ENCODE results near the gene TOMM20L.
"Not testable (repeated sequence)": the region's sequence is repeated elsewhere in the genome, so short reads cannot be mapped to it uniquely, and the experiment has no call there.

TOMM20L gene

DNA sequence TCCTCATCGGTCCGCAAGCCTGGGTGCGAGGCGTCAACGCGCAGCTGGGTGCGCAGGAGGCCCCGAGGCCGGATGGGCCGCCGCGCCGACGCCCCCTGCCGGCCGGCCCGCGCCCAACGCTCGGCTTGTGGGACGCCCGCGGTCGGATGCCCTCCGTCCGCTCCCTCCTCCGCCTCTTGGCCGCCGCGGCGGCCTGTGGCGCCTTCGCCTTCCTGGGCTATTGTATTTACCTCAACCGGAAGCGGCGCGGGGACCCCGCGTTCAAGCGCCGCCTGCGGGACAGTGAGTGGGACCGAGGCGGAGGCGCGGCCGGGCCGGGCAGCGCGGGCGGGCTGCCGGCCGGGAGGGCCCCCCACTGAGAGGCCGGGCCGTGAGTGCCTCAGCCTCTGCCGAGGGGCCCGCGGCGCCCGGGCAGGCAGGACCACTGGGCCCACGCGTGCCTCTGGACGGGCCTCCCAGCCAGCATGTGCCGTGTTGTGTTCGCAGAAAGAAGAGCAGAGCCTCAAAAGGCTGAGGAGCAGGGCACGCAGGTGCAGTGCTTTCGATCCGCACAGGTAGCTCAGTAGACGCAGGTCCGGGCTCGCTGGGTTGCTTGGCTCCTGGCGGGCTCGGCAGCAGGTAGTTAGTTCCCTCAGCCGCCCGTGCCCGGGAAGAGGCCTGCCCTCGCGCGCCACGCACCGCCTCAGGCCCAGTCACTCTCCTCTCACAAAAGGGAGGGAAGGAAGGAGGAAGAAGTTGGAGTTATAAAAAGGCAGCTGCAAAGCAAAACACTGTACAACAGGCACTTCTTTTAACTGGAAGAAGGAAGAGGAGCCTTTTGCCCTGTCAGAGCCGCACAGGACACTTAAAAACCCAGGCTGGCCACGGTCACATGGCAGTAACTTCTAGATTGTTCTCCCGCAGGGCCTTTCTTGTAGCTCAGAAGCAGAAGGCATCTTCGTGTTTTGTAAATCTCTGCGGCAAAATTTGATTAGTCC lies at the start of gene TOMM20L:
Gene TOMM20L, plus strand, starts transcription at position 119 of the 977 bp plus-strand sequence. Its CDS starts 28 bp downstream, at position 147.
- peak; percentile 26 to 59 for DNase-seq (ENCODE audit: extremely low read depth in 1 of 2, low read depth in 1 of 2)

DNA sequence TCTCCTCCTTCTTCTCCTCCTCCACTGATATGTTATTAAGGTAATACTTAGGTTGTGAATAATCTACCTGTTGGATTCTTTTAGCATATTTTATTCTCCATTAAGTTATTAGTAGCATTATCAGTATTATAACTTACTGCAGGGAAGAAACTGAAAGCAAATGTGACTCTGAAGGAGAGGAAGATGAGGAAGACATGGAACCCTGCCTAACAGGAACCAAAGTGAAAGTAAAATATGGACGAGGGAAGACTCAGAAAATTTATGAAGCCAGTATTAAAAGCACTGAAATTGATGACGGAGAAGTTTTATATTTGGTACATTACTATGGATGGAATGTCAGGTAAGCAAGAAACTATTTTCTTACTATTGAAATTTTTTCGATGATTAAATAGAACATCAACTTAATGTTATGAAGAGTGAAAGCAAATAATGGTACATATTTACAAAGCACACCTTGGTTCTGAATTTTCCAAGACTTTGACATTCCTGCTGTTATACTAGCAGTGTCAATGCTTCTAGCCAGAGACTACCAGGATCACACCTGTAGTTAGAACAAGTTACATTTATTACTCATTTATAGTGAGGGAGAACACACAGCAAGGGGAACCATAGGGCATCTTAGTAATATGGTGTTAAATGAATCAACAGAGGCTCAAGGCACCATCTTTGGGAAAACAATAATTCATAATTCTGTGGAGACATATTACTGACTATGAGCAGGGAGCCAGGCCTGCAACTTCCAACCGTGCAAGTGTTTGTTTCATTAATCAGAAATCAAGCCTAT lies 42.0 kb upstream of the TOMM20L start:
- DNase-seq (ENCODE audit: extremely low read depth in 1 of 2, low read depth in 1 of 2), result no peak

DNA sequence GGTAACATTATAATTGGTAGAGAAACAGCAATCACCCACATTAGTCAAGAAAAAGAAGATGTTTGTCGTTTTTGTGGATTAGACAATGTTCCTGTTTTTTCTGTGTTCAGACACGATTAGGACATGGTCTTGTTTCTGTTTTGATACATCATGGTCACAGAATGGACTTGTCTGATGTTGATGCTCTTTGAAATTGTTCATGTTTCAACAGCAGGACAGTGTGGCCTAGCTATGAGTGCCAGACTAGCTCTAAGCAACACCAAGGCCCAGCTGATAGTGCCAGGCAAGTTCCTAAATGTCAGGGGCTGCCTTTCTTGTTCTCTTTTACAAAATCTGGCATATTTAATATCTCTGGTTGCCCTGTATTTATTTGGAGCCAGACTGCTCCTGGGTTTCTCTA lies 40.9 kb upstream of the TOMM20L start:
- no peak for DNase-seq (ENCODE audit: extremely low read depth in 1 of 2, low read depth in 1 of 2)

DNA sequence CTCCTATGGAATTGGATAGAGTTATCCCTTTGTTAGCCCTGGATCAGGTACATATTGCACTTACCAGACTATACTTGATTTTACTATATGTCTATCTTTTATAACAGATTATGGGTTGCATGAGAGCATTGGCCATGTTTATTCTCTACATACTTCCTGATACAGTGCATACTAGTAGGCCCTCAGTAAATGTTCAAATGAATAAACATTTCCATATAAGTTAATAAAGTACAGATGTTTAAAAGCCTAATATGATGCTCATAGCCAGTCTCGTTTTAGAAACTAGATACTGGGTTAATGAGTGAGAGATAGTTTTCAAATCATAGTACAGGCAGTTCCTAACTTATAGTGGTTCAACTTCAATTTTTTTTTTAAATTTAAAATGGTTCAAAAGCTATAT lies 39.5 kb upstream of the TOMM20L start:
- no peak for DNase-seq (ENCODE audit: extremely low read depth in 1 of 2, low read depth in 1 of 2)

DNA sequence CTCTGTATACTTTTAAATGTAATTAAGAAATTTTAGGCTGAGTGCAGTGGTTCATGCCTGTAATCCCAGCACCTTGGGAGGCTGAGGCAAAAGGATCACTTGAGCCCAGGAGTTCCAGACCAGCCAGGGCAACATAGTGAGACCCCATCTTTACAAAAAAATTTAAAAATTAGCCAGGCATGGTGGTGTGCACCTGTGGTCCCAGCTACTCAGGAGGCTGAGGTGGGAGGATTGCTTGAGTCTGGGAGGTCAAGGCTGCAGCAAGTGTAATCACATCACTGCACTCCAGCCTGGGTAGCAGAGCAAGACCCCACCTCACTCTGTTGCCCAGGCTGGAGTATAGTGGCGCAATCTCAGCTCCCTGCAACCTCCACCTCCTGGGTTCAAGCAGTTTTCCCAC lies 33.5 kb upstream of the TOMM20L start:
- DNase-seq (ENCODE audit: extremely low read depth in 1 of 2, low read depth in 1 of 2), result not testable (repeated sequence)

DNA sequence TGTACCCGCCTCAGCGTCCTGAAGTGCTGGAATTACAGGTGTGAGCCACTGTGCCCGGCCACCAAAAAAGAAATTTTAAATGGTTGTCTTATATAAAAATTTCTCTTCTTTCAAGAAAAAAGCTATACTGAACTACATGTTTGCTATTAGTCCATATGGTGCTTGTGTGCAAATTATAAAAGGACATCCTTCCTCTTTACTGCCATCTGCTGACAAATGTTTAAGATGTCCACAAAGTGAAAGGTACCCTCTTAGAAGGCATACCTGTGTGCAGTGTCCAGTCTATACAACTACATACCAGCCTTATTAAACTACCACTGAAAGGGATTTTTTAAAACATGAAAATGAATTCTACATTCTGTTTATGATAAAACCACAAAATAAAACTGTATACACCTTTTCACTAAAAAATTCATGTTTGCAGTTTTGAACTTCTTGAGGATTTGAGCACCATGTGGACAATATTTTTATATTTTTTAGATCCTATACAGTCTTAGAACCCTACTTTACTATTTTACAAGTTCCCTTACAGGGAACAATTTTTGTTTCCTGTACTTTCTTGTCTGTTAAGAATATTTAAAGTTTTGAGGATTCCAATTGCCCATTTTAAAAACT lies 32.8 kb upstream of the TOMM20L start:
- no peak for DNase-seq (ENCODE audit: extremely low read depth in 1 of 2, low read depth in 1 of 2)

DNA sequence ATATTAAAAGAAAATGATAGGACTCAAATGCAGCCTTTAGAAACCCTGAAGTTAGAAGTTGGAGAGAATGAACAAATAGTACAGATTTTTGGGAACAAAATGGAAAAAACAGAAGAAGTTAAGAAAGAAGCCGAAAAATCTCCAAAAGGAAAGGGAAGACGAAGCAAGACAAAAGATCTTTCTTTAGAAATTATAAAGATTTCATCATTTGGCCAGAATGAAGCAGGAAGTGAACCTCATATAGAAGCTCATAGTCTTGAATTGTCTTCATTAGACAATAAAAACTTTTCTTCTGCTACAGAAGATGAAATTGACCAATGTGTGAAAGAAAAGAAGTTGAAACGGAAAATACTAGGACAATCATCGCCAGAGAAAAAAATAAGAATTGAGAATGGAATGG lies 31.4 kb upstream of the TOMM20L start:
- DNase-seq (ENCODE audit: extremely low read depth in 1 of 2, low read depth in 1 of 2), result no peak

DNA sequence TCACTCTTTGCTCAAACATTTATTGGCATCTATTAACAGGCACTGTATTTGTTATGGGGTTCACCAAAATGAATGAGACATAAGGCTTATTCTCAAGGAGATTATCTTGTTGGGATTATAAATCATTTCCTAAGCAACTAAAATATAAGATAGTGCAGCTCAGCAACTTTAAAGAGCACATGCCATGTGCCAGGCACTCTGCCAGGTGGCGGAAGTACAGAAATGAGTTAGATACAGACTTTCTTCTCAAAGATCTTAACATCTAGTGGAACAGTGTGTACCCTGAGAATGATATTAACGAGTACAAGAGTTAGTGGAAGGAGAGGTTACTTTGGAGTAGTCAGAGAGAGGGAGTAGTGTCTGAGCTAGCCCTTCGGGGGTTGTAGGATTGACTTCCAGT lies 28.4 kb upstream of the TOMM20L start:
- no peak for DNase-seq (ENCODE audit: extremely low read depth in 1 of 2, low read depth in 1 of 2)

DNA sequence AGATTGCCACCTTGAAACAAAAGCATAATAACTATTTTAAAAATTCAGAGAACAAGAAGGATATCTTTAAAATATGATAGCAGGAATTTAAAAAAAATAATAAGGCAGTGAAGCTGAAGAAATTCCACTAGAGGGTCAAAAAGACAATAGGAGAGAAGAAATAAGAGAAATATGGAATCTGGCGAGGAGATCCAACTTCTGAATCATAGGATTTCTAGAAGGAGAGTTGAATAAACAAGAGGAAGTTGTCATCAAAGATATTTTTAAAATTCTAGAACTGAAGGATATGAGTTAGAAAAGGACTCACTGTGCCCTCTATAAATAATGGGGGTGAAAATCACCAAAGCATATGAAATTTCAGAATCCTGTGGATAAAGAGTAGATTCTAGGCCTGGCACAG lies 26.8 kb upstream of the TOMM20L start:
- no peak for DNase-seq (ENCODE audit: extremely low read depth in 1 of 2, low read depth in 1 of 2)

DNA sequence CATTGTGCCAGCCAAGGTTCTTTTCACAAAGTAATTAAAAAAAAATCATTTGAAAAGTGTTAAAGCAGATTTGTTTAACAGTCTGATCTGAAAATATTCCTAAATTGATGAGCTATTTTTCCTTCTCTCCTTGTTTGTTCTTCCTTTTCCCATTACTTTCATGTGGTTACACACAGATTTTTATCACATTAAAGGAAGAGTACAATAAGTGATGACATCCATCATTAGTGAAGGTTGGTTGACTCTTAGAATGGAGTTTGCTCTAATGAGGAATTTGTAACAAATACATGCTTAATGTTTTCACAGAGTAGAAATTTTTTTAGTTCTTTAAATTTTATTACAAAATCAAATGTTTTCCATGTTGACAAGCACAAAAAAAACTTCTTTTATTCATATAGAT lies 18.9 kb upstream of the TOMM20L start:
- no peak for DNase-seq (ENCODE audit: extremely low read depth in 1 of 2, low read depth in 1 of 2)

DNA sequence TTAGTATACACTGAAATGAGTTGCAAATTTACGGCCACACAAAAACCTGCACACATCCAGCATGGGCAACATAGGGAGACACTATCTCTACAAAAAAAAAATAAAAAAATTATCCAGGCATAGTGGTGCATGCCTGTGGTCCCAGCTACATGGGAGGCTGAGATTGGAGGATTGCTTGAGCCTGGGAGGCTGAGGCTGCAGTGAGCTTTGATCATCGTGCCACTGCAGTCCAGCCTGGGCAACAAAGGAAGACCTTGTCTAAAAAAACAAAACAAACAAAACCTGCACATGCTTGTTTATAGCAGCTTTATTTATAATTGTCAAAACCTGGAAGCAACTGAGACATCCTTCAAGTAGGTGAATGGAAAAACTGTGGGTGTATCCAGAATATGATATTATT lies 4.9 kb upstream of the TOMM20L start:
- no peak for DNase-seq (ENCODE audit: extremely low read depth in 1 of 2, low read depth in 1 of 2)

DNA sequence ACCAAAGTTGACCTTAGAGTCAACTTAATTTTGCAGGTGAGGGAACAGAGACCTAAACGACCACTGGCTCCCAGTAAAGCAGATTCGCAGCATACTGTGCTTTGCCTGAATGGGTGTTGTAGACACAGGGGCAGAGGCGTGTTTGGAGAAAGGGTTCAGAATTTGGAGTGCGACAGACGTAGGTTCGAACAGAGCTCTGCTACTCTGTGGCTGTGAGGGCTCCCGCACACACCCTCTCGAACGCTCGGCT lies 243 bp upstream of the TOMM20L start:
- DNase-seq (ENCODE audit: extremely low read depth in 1 of 2, low read depth in 1 of 2), result no peak

DNA sequence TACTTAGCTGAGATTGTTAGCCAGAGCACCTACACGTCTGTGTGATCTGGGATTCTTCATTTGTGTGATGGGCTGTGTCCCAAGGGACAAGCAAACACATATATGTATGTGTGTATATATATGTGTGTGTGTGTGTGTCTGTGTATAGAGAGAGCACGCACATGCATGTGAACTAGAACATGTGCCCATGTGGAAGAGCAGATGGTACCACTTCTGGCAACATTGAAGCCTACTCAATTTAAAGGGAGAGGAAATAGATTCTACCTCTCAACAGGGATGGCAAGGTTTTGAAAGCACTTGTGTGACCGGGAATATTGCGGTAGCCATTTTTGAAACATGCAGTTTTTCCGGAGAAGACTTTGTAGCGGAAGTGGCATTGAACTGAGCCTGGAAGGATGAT lies 1.4 kb downstream of the TOMM20L start:
- no peak for DNase-seq (ENCODE audit: extremely low read depth in 1 of 2, low read depth in 1 of 2)

DNA sequence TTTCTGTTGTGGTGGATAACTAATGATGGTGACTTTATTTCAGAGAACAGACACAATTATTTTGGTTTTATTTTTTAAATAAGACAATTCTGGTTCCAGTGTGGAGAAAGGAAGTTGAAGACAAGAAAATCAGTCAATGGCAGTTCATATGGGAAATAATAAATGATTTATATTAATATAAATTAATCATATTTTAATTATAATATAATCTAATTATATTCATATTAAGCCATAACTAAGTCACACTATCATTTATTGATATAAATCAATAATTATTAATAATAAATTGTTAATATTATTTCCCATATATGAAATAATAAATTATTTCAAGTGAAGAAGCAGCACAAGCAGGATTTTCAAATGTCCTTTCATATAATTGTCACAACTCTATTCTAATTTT lies 2.8 kb downstream of the TOMM20L start:
- DNase-seq (ENCODE audit: extremely low read depth in 1 of 2, low read depth in 1 of 2), result no peak

DNA sequence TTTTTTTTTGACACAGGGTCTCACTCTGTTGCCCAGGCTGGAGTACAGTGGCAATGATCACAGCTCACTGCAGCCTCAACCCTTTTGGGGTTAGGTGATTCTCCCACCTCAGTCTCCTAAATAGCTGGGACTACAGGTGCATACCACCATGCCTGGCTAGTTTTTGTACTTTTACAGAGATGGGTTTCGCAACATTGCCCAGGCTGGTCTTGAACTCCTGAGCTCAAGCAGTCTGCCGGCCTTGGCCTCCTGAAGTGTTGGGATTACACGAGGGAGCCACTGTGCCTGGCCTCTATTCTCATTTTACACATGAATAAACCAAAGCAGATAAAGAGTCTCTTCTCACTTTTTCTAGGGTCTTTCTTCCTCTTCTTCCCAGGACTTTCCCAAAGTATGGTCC lies 3.2 kb downstream of the TOMM20L start:
- no peak for DNase-seq (ENCODE audit: extremely low read depth in 1 of 2, low read depth in 1 of 2)

DNA sequence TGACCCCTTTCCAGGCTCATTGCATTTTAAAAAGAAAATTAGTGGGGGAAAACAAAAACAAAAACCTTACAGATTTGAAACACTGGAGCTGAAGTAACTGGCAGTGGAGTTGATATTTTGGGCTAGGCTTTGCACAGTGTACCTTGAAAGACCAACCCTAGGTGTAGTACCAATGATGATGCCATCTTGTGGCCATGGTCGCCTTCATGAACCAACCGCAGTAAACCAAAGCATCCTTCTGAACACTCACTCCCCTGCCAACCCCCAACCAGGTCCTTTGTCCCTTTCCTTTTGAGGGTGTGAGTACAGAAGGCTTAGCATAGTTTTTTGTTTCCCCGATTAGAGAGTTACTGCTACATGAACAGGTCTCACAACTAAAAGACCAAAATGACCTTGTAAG lies 5.9 kb downstream of the TOMM20L start:
- DNase-seq (ENCODE audit: extremely low read depth in 1 of 2, low read depth in 1 of 2), result no peak

DNA sequence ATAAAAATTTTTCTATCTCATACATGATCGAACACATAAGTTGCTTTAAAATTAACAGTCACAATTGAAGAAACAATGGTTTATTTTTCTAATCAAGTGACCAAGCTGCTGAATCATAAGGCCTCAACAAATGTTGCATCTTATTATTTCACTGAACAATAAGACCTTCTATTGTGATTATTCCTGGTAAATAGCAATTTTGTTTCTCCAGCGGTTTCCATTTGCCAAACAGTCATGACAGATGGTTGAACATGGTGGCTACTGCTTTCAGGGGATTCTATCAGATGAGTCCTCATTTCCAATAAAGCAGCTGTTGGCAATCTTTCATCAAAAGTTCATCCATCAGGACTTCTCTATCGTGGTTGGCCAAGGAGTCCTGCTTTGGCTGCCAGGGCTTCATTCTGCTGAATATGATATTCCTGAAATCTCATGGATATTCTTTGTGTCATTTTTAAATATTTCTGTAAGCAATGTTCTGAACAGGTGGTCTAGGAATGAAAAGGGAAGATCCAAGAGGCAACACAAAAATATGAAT lies 13.0 kb downstream of the TOMM20L start:
- no peak for DNase-seq (ENCODE audit: extremely low read depth in 1 of 2, low read depth in 1 of 2)

DNA sequence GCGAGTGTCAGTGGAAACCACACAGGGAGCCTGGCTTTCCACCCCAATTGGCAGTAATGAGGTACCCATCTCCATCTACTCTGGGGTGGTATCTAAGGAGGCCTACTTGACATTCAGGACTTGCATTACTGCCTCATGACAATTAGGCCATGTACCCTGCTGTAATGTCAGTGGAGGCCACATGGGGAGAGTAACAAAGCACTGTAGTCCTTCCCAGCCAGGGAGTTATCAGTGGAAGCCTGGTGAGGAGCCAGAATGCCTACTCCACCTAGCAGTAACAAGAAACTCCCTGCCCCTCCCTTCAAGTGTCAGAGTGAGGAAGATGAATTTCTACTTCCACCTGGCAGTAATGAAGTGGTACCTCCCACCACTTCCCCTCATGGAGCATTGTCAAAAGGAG lies 19.1 kb downstream of the TOMM20L start:
- DNase-seq (ENCODE audit: extremely low read depth in 1 of 2, low read depth in 1 of 2), result no peak

DNA sequence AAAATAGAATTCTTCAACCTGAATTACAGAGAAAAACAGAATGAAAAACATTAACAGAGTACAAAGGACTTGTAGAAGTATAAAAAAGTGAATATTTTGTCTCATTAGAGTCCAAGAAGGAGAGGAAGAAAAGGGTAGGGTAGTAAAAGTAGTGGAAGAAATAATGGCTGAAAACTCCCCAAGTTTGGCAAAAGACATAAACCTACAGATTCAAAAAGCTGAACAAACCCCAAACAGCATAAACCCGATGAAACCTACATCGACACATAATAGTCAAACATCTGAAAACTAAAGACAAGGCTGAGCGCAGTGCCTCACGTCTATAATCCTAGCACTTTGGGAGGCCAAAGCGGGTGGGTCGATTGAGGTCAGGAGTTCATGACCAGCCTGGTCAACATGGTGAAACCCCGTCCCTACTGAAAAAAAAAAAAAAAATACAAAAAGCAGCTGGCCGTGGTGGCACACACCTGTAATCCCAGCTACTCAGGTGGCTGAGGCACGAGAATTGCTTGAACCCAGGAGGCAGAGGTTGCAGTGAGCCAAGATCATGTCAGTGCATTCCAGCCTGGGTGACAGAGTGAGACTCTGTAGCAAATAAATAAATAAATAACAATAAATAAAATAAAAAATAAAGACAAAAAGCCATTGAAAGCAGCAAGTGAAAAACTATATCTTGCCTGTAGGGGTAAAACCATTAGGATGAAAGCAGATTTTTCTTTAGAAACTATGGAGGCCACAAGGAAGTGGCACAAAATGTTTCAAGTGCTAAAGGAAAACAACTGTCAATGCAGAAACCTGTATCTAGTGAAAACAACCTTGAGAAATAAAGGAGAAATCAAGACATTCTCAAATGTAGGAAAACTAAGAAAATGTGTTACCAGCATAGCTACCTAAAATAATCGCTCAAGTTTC lies 20.2 kb downstream of the TOMM20L start:
- DNase-seq (ENCODE audit: extremely low read depth in 1 of 2, low read depth in 1 of 2), result no peak

DNA sequence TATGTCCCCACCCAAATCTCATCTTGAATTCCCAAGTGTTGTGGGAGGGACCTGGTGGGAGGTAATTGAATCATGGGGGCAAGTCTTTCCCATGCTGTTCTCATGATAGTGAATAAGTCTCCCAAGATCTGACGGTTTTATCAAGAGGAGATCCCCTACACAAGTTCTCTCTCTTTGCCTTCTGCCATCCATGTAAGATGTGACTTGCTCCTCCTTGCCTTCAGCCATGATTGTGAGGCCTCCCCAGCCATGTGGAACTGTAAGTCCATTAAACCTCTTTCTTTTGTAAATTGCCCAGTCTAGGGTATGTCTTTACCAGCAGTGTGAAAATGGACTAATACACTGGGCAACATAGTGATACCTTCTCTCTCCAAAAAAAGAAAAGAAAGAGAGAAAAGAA lies 21.2 kb downstream of the TOMM20L start:
- DNase-seq (ENCODE audit: extremely low read depth in 1 of 2, low read depth in 1 of 2), result not testable (repeated sequence)

All from activated CD8-positive, alpha-beta memory T cell treated with anti-CD3 and anti-CD28 coated beads for 1 hour (primary cell).